Stimulated activated CD4-positive, alpha-beta T cell treated with anti-CD3 and anti-CD28 coated beads, Interleukin-15, amount 100 ng/mL, for 1 hour (primary cell): ENCODE measurements around the gene RBM10.

Source experiments
- DNase-seq, 2 donors: peaks; one replicate each; pipeline ENCODE4 v3.0.0-alpha.2; 2020; ENCODE audit warnings: low read depth in 1 of 2, low spot score in 1 of 2

The RBM10 gene

GRCh38 chrX:47176101-47176740, 31.2 kb downstream of the RBM10 start:
- DNase-seq = no peak

GRCh38 chrX:47177079-47177478, 32.1 kb downstream of the RBM10 start:
- no peak for DNase-seq

- DNase-seq = no peak
These were observed 33.3 kb downstream of the RBM10 start for GRCh38 chrX:47178337-47178736.

DNA sequence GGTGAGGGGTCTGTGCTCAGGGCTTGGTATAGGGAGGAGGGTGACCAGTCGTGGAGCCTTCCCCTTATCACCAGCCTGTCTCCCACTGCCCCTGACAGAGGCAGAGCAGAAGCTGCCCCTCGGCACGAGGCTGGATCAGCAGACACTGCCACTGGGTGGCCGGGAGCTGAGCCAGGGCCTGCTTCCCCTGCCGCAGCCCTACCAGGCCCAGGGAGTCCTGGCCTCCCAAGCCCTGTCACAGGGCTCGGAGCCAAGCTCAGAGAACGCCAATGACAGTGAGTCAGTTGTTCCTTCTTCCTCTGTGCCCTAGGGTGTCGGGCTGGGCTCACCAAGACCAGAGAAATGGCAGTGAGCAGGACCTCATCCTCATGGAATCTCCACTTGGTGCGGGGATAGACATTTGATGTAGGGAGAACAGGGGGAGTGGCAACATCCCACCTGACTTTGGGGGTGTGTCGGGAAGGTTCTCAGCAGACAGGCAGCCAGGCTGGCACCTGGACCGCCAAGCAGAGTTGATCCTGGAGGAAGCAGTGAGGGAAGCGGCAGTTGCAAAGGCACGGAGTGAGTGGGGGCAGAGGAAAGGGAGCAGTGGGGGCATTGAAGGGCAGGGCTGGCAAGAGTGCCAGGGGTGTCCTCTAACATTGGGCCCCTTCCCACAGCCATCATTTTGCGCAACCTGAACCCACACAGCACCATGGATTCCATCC, 34.4 kb downstream of the RBM10 start:
- DNase-seq = no peak

DNA sequence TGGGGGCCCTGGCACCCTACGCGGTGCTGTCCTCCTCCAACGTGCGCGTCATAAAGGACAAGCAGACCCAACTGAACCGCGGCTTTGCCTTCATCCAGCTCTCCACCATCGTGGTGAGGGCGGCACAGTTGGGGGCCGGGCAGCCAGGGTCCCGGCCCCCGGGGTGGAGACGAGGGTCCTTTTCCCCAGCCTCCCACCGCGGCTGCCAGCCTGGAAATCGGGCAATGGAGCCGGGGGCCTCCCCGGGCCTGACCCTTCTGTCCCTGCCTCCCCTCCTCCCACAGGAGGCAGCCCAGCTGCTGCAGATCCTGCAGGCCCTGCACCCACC, 34.9 kb downstream of the RBM10 start:
- DNase-seq = no peak

DNA sequence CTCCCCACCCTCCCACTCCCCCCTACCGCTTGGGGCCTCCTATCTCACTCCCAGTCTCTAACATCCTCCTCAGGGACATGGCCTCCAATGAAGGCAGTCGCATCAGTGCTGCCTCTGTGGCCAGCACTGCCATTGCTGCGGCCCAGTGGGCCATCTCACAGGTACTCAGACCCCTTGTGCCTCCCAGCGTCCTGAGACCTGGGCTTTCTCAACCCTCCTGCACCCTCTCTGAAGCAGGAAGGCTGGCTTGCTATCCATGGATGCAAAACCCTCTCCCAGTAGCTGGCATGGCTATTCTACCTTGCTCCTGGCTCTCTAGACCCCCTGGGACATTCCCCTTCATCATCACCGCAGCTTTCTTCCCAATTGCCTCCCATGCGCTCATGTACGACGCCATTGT, 35.3 kb downstream of the RBM10 start:
- DNase-seq = no peak

DNA sequence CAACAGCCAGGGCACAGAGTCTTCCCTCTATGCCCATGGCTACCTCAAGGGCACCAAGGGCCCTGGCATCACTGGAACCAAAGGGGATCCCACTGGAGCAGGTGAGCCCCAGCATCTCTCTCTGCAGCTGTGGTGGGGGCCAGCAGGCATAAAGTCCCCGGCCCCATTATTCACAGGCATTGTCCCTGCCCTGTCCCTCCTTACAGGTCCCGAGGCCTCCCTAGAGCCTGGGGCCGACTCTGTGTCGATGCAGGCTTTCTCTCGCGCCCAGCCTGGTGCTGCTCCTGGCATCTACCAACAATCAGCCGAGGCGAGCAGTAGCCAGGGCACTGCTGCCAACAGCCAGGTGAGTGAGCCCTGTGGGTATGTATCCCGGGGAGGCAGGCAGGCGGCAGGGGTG, 36.3 kb downstream of the RBM10 start:
- DNase-seq = no peak

GRCh38 chrX:47182106-47182700, 37.2 kb downstream of the RBM10 start:
- DNase-seq = no peak

DNA sequence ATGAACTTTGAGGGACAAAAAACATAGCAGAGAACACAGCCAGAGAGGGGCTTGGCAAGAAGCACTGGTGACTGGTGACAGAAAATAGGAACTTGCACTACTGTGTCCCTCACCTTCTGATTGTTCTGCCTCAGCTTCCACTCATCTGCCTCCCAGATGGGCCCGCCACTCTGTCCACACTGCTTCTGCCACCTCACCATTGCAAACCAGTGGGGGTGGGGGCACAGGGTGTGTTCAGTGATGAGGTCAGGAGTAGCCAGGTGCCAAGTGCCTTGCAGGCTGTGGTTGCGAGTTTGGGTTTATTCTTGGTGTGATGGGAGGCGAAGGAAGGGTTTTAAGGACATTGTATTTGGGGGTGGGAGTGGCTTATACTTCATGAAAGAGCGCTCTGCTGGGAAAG, 39.5 kb downstream of the RBM10 start:
- DNase-seq = no peak

DNA sequence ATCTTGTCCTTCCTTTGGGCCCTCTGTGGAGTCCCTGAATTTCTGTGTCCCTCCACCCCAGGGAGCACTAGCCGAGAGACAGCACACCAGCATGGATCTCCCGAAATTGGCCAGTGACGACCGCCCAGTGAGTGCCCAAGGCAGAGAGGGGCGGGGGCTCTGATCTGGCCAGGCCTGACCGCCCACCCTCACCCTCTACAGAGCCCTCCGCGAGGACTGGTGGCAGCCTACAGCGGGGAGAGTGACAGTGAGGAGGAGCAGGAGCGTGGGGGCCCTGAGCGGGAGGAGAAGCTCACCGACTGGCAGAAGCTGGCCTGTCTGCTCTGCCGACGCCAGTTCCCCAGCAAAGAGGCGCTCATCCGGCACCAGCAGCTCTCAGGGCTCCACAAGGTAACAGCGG, 40.2 kb downstream of the RBM10 start:
- DNase-seq = no peak

DNA sequence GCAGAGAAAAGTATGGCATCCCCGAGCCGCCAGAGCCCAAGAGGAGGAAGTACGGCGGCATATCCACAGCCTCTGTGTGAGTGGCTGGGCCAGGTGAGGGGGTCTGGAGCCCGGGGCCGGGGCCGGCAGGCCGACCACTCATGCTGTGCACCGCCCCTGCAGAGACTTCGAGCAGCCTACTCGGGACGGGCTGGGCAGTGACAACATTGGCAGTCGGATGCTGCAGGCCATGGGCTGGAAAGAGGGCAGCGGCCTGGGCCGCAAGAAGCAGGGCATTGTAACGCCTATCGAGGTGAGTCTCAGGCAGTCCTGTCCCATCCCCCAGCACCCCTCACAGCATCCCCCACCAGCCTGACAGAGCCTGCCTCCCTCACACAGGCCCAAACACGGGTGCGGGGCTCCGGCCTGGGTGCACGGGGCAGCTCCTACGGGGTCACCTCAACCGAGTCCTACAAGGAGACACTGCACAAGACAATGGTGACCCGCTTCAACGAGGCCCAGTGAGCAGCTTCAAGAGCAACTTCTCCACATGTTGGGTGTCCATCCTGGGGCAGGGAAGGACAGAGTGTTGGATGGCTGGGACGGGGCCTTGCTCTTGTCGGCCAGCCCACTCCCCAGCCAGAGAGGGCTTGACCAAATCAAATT, 41.2 kb downstream of the RBM10 start:
- no peak for DNase-seq

- no peak for DNase-seq
These were observed 42.2 kb downstream of the RBM10 start for GRCh38 chrX:47187106-47187677.

DNA sequence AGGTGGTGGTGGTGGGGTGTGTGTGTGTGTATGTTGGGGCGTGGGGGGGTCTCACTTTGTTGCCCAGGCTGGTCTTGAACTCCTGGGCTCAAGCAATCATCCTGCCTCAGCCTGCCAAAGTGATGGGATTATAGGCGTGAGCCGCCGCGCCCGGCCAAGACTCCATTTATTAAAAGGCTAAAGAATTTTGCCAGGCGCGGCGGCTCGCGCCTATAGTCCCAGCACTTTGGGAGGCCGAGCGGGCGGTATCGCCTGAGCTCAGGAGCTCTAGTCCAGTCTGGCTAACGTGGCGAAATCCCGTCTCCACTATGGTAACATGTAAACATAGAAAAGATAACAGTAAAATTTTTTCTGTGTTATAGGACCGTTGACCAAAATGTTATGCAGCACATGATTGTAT, 44.9 kb downstream of the RBM10 start:
- DNase-seq = no peak

- peak; percentile 47 to 64 for DNase-seq
These were observed 45.6 kb downstream of the RBM10 start for GRCh38 chrX:47190445-47191269.

DNA sequence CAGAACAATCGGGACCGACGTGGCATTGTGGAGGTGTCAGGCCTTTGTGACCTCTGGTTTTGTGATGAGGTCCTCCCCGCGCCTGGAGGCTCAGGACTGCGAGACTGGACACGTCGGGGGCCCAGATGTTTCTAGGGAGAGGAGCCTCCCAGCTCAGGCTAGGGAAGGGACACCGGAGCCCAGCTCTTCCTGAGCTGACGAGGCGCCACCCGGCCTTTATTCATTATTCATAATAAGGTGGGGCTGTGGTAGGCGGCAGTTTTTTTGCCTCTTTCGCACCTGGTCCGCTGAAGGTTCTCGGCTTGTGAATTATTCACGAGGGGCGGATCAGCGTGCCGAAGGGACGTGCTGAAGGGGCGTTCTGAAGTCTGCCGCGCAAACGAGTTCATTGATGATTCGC, 46.3 kb downstream of the RBM10 start:
- DNase-seq = peak; percentile 2 to 27

GRCh38 chrX:47191806-47192401, 46.9 kb downstream of the RBM10 start:
- DNase-seq = no peak

DNA sequence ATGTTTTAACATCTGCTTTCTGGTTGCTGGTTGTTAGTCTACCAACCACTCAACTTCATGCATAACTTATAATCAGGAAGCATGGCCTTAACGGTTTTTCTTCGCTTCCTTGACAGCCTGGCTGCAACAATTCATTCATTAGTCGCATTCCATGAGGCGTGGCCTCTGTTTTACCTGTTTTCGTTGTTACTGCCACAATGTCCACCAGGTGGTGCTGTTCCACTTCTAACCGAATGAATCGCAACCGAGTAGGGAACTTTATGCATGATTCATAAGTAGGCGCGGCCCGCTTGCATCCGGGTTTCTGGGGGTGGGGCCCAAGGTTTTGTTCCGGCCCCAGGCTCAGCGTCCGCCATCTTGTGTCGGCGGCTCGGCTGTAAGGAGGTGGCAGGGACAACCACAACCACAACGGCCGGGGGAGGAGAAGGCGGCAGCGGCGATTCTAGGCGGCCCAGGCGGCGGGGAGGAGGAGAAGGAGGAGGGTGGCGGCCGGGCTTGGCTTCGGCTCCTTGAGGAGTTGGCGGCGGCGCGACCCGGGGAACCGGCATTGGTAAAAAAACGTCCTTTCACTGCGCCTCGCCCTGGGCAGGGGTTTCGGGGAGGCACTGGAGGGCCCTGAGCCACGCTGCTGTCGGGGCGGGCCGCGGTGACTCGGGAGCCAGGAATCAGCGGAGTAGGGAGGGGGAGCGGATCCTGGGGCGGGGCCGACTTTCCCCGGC, 48.6 kb downstream of the RBM10 start, which contains the start of gene UBA1:
UBA1 (plus strand) TSS at position 355 of the 719 bp plus-strand sequence. CDS start 4,974 bp downstream, outside the sequence.
- DNase-seq = peak; percentile 74 to 79

DNA sequence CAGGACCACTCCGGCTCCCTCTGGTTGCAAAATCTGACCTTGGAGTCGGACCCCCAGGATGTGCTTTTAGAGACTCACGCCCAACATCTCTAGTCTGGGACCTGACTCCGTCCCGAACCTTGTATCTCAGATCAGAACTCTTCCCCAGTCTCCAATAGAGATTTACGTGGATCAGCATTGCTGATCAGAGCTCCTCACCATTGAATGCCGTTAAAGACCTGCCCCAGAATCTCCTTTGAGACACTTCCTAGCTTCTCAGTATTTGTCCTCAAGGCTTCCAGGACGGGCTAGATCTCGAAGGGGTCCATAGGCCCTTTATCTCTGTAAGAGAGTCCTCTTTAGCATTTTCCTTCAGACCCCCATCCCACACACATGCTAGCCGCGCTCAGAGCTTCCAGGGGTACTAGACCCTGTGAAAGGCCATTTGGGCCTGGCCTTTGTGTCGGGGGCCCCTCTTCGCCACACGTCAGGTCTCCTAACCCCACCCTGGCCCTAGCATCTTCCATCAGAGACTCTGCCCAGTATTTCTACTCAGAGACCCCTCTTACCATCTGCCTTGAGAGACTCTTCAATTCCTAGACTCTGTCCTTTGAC, 49.3 kb downstream of the RBM10 start:
- no peak for DNase-seq

GRCh38 chrX:47196098-47196497, 51.1 kb downstream of the RBM10 start:
- no peak for DNase-seq
